NCI-H345 treated with DMSO at 0.1 percent for 48 hours (cell line): ENCODE measurements around the gene CCR6.
"Not testable (repeated sequence)": the region's sequence is repeated elsewhere in the genome, so short reads cannot be mapped to it uniquely, and the experiment has no call there.

Source experiments
- DNase-seq: peaks from one replicate; lab custom pipeline; 2025; ENCODE audit not compliant: unreplicated experiment; lab: John Stamatoyannopoulos, UW

Gene CCR6

GRCh38 chr6:167165858-167166471 is 43.1 kb downstream of the CCR6 start:
- DNase-seq = no peak

GRCh38 chr6:167167699-167168098 is 44.8 kb downstream of the CCR6 start:
- DNase-seq = not testable (repeated sequence)

DNA sequence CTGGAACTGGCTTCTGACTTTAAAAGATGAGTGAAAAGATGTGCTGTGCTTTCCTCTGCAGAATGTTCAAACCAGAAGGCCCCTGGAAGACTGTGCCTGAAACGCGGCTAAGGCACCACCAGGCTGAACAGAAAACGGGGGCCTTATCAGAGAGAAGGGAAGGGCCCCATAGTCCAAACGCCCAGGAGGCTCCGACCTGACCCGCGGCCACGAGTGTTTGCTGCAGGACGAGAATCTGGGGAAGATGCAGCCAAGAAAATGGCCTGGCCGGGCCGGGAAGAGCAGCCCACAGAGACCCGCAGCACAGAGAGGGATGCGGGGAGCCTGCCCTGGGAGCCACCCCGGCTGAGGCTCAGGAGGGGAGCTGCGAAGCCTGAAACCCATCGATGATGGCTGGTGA is 45.4 kb downstream of the CCR6 start:
- DNase-seq = not testable (repeated sequence)

DNA sequence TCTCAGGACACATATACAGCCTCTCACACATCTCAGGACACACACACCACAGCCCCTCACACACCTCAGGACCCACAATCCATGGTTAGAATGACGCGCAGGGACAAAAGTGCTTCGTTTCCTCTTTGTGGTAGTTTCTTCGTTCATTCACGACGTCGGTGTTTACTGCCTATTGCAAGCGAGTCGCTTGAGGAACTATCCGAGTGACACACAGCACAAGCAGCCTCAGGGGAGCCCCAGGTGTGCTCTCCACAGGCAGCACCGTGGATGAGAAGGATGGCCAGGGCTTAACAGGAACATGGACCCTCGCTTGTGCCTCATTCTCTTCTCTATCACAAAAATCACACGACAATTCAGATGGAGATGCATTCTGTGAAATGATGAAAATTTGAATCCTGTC is 47.0 kb downstream of the CCR6 start:
- DNase-seq = not testable (repeated sequence)

- not testable (repeated sequence) for DNase-seq
Measured at GRCh38 chr6:167171300-167171699, 48.4 kb downstream of the CCR6 start.

GRCh38 chr6:167172011-167172410 is 49.1 kb downstream of the CCR6 start:
- DNase-seq = not testable (repeated sequence)

- DNase-seq = not testable (repeated sequence)
Measured at GRCh38 chr6:167177271-167177670, 54.4 kb downstream of the CCR6 start.

DNA sequence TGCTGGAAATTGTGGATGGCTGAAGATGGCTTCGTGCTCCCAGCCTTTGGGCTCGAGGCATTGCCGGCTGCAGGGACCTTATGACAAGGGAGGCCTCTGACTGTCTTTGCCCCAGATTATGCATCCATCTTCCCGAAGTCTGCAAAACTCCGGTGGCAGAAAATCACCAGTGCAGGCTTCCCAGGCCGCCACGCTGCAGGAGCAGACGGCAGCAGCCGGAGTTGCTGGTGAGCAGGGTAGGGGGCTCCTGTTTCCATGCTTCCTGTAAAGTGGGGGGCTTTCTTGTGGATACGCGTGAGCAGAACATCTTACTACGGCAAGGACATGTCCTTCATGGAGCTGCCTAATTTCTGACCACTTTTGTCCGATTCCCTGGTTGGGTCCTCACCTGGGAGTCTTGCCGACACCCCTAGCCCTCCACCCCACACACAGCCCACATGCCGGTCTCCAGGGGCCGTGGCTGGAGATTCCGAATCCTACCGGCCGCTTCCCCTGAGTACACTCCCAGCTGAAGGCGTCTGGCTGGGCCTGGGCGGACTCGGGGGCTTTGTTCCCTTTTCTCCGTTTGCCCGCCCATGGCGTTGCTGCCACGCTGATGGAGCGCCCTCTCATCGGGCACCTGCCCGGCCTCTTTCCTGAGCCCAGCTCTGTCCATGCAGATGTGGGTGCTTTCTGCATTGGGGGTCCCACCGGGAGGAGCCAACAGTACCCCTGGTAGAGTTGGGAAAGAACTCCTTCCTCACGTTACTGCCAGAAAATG is 56.2 kb downstream of the CCR6 start:
- DNase-seq = not testable (repeated sequence)

- DNase-seq = not testable (repeated sequence)
Measured at GRCh38 chr6:167180086-167180485, 57.2 kb downstream of the CCR6 start.

DNA sequence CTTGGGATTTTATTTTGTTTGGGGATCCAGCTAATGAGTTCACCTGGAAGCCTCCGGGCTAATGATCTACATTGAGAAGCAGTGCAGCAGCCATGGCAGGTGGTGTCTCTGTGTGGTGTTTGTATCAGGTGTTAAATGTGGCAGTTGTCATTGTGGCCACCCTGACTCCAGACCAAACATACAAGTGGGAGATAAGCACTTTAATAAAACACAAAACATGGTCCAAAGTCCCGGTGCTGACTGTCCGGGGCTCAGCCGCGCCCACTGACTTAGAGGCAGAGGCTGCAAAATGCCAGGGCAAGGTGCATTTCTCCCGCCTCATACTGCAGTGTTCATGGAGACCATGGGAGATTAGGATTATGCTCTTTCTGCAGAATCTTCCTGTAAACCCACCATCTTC is 58.5 kb downstream of the CCR6 start:
- not testable (repeated sequence) for DNase-seq

DNA sequence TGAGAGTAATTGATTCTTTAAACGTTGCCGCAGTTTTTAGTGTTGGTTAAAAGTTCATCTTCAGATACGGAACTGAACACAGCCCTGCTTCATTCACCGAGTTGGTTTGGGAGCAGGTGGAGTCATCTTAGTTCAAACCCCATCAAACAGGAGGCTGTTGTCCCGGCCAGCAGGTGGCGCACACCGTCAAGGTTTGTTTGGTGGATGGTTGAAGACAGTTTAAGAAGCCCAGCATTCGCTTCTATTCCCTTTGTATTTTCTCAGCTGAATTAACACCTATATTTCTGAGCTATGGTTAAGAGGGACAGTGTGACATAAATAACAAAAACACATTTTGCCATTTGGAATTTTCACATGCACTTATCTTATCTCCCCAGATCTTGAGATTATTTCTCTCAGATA is 60.0 kb downstream of the CCR6 start:
- not testable (repeated sequence) for DNase-seq

DNA sequence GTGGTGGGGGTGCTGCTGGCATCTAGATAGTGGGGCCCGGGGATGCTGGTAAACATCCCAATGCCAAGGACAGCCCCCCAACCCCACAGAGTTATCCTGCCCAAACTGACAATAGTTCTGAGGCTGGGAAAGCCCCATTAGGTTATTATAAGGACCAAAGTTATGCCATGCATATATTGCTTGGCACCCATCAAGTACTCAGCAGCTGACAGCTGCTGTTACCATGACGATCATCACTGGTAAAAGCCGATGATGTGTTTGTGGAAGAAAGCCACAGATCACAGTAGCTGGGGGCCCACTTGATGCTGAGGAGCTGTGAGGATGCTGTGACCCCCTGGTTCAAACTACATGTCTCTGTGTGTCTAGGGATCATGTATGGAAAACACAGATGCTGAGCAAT is 62.2 kb downstream of the CCR6 start:
- not testable (repeated sequence) for DNase-seq

- DNase-seq = not testable (repeated sequence)
Measured at GRCh38 chr6:167187275-167187674, 64.4 kb downstream of the CCR6 start.
